GM12878 (cell line): ENCODE results near the gene ABCA4. TPM values are rescaled to one million over a fixed set of nuclear protein-coding genes. Genes with fewer than 3 reads are reported as not detected.

ENCODE experiments used
- ATAC-seq: fragments of 200-7000 bp; cut with Tn5 transposase; 3 replicates; pipeline ENCODE4 v1.9.1; 2020; ENCODE audit warnings: mild to moderate bottlenecking, moderate library complexity
- BruUV-seq: library from RNA; stranded (reverse); fragments of 400-500 nt; replicated peaks from 2 replicates; lab custom pipeline; 2021; lab: Mats Ljungman, UMichigan
- CTCF ChIA-PET: fragments of 300-600 bp; sonication (Branson Sonifier 250); formaldehyde crosslinking; extraction: SDS; loops from one replicate; lab custom pipeline; 2021; ENCODE audit warnings: inconsistent platforms; lab: Yijun Ruan, JAX
- POLR2A ChIA-PET: fragments of 350-600 bp; formaldehyde crosslinking; extraction: SDS; loops from one replicate; lab custom pipeline; 2021; ENCODE audit warnings: inconsistent platforms; lab: Charles Lee
- RAD21 ChIA-PET: fragments of 300-600 bp; sonication (Branson Sonifier 250); formaldehyde crosslinking; loops from one replicate; lab custom pipeline; 2023; ENCODE audit warnings: antibody characterized with exemption; ENCODE audit not compliant: unreplicated experiment; lab: Charles Lee
- SMC1A ChIA-PET: fragments of 300-600 bp; sonication (Branson Sonifier 250); formaldehyde crosslinking; loops from one replicate; lab custom pipeline; 2023; ENCODE audit not compliant: unreplicated experiment, uncharacterized antibody; lab: Charles Lee
- DNase-seq: peaks from one replicate; pipeline ENCODE4 v3.0.0-alpha.2; 2011; ENCODE audit warnings: low read depth, low spot score
- FAIRE-seq: peaks from 3 replicates; lab custom pipeline; 2011; peaks lifted over from hg19 to GRCh38; lab: Jason Lieb, UNC
- H2AFZ ChIP-seq: 2 replicates; pipeline ENCODE4 v1.6.0; 2011; ENCODE audit warnings: low read depth, low read length, control low read depth; ENCODE audit not compliant: control insufficient read depth
- H3K27ac ChIP-seq: 2 replicates; pipeline ENCODE4 v1.5.1; 2011; ENCODE audit warnings: control low read depth; ENCODE audit not compliant: control insufficient read depth, insufficient read depth
- H3K27me3 ChIP-seq, 2 experiments: replicated peaks in 1 of 2; 2 replicates each; pipeline versions ENCODE4 v1.6.0 to v1.6.1; 2011; ENCODE audit warnings: low read length in 1 of 2; ENCODE audit not compliant: control insufficient read depth in 2 of 2, insufficient read depth in 2 of 2
- H3K36me3 ChIP-seq, 2 experiments: 2 replicates each; pipeline ENCODE4 v1.5.1; 2011; ENCODE audit warnings: low read length in 1 of 2; ENCODE audit not compliant: control insufficient read depth in 2 of 2, insufficient read depth in 2 of 2
- H3K4me1 ChIP-seq: 2 replicates; pipeline ENCODE4 v1.6.1; 2011; ENCODE audit warnings: mild to moderate bottlenecking, low read length, moderate library complexity, mixed read lengths; ENCODE audit not compliant: control insufficient read depth, insufficient read depth
- H3K4me2 ChIP-seq: 2 replicates; pipeline ENCODE4 v1.6.0; 2011; ENCODE audit warnings: control low read depth; ENCODE audit not compliant: control insufficient read depth, insufficient read depth
- H3K4me3 ChIP-seq: fragments of 200-600 bp; sonication (generic); 2 replicates; pipeline ENCODE4 v1.5.1; 2016
- H3K79me2 ChIP-seq: 2 replicates; pipeline ENCODE4 v1.6.0; 2011; ENCODE audit warnings: low read length; ENCODE audit not compliant: control insufficient read depth, insufficient read depth
- H3K9ac ChIP-seq: 2 replicates; pipeline ENCODE4 v1.8.0; 2011; ENCODE audit warnings: low read length, control low read depth, mixed read lengths; ENCODE audit not compliant: control insufficient read depth, insufficient read depth
- H3K9me3 ChIP-seq: replicated peaks from 3 replicates; pipeline ENCODE4 v1.5.1; 2011; ENCODE audit warnings: mild to moderate bottlenecking, low read length; ENCODE audit not compliant: control insufficient read depth, insufficient read depth
- H4K20me1 ChIP-seq: 2 replicates; pipeline ENCODE4 v1.6.0; 2011; ENCODE audit not compliant: control insufficient read depth, insufficient read depth
- CEBPB ChIP-seq, 2 experiments: fragments of 150-350 bp in 1 of 2; IDR thresholded peaks; 2 replicates each; pipeline ENCODE4 v1.6.1; 2012 to 2014; ENCODE audit warnings: low read depth in 2 of 2, low read length in 2 of 2, borderline replicate concordance in 1 of 2, inconsistent platforms in 1 of 2
- DPF2 ChIP-seq: fragments of 450-650 bp; IDR thresholded peaks from 2 replicates; pipeline ENCODE4 v1.6.1; 2017; ENCODE audit warnings: mild to moderate bottlenecking
- FOXM1 ChIP-seq: IDR thresholded peaks from 2 replicates; pipeline ENCODE4 v1.6.1; 2012; ENCODE audit warnings: low read depth, mild to moderate bottlenecking, inconsistent platforms, low read length, moderate library complexity
- MXI1 ChIP-seq: fragments of 150-350 bp; IDR thresholded peaks from 2 replicates; pipeline ENCODE4 v1.6.1; 2011; ENCODE audit warnings: low read depth, mild to moderate bottlenecking, inconsistent platforms, low read length, improper control_type of control experiment
- NFYB ChIP-seq: IDR thresholded peaks from 2 replicates; pipeline ENCODE4 v1.6.1; 2011; ENCODE audit warnings: low read depth, mild to moderate bottlenecking, low read length, improper control_type of control experiment, moderate library complexity; ENCODE audit not compliant: insufficient read depth
- NR2F1 ChIP-seq: fragments of 450-650 bp; conservative IDR thresholded peaks from 2 replicates; pipeline ENCODE4 v1.6.1; 2017; ENCODE audit warnings: mild to moderate bottlenecking
- PML ChIP-seq: IDR thresholded peaks from 2 replicates; pipeline ENCODE4 v1.6.1; 2012; ENCODE audit warnings: low read length, inconsistent platforms
- RB1 ChIP-seq: fragments of 450-650 bp; formaldehyde crosslinking; IDR thresholded peaks from 2 replicates; pipeline ENCODE4 v1.6.1; 2017; ENCODE audit warnings: mild to moderate bottlenecking, borderline replicate concordance
- RELA ChIP-seq: fragments of 450-650 bp; IDR thresholded peaks from 2 replicates; pipeline ENCODE4 v1.8.0; 2014; ENCODE audit warnings: borderline replicate concordance; ENCODE audit not compliant: partially characterized antibody
- ZBED1 ChIP-seq: IDR thresholded peaks from 2 replicates; pipeline ENCODE4 v1.6.1; 2016; ENCODE audit warnings: borderline replicate concordance
- in situ Hi-C: fragments of 300-500 bp; cut with MboI; formaldehyde crosslinking; loops from 9 replicates; pipeline ENCODE4 v1.14.3; 2018; ENCODE audit warnings: mixed read lengths
- intact Hi-C: fragments of 100-400 bp; cut with micrococcal nuclease; formaldehyde crosslinking; loops from one replicate; pipeline ENCODE4 v1.14.2; 2022; ENCODE audit not compliant: unreplicated experiment
- polyA plus RNA-seq, 11 experiments: library from polyadenylated mRNA; depleted of rRNA in 4 of 11; unstranded in 6 of 11; stranded (reverse) in 5 of 11; fragments of >200 nt; fragmentation: Nextera tagmentation in 4 of 11; fragmentation: Illumina TruSeq in 1 of 11; extraction: Ambion mirVana in 4 of 11; extraction: Trizol in 1 of 11; gene quantifications; 1 replicate in 1 of 11; 2 replicates in 10 of 11; pipeline versions ENCODE4 v1.2.1 to v1.2.3, GENCODE V29; 2011 to 2016; ENCODE audit warnings: inconsistent platforms in 2 of 11, missing spikeins in 2 of 11, low read depth in 1 of 11
- total RNA-seq, 4 experiments: library from RNA; depleted of rRNA in 3 of 4; stranded (reverse); fragments of >200 nt in 3 of 4; fragmentation: Illumina TruSeq in 1 of 4; extraction: Trizol in 1 of 4; gene quantifications; 2 replicates each; pipeline versions ENCODE4 v1.2.1 to v1.2.3, GENCODE V29; 2013 to 2021
- TF ChIP-seq, protein P1 (sequence below): fragments of 450-650 bp; formaldehyde crosslinking; IDR thresholded peaks from 2 replicates; pipeline ENCODE4 v1.5.0; 2022; ENCODE audit warnings: mild to moderate bottlenecking, missing genetic modification characterization
- TF ChIP-seq, protein P2 (sequence below): fragments of 450-650 bp; IDR thresholded peaks from 2 replicates; pipeline ENCODE4 v1.6.1; 2017; ENCODE audit warnings: borderline replicate concordance
- TF ChIP-seq, protein P3 (sequence below): fragments of 450-650 bp; IDR thresholded peaks from 2 replicates; pipeline ENCODE4 v1.6.1; 2017; ENCODE audit warnings: mild to moderate bottlenecking, moderate library complexity
- TF ChIP-seq, protein P4 (sequence below): fragments of 450-650 bp; IDR thresholded peaks from 2 replicates; pipeline ENCODE4 v1.6.1; 2017; ENCODE audit warnings: mild to moderate bottlenecking

The ABCA4 gene
- total and polyA plus RNA-seq, 10 of the 15 experiments (the other 5 are each of a cell fraction or from before 2014, with no cell fraction given): 0.03 to 0.28 (median 0.11) TPM; not detected in 3

DNA sequence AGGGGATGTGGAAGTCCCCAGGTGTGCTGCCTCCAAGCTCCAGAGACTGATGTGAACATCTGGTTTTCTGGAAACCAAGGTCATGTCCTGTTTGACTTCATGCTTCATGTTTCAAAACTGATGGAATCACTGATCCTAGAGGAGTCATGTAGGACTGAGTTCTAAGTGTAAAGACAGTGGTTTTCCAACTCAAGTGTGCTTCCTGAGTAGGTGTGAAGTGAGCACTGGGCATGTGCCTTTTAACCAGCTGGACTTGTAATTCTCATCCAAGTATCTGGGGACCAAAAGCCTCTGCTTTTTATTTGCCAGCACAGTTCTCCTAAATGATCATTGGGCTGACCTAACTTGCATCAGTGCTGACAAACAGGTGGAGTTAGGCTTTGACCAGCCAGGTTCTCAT is 36.9 kb downstream of the ABCA4 start:
- Histone ChIP-seq H3K27me3 (peaks cover 0 to 5% of the 10 kb centered on the region in 2 experiments; a peak in 3 of 4 replicates), H4K20me1 (no peaks in the 10 kb centered on the region), H3K4me2 (no peak overlapping the region), H3K4me3 (no peak overlapping the region), H3K36me3 (no peaks in the 10 kb centered on the region), H3K9ac (no peak overlapping the region), H2AFZ (no peak overlapping the region), H3K79me2 (no peaks in the 10 kb centered on the region), H3K4me1 (no peaks in the 10 kb centered on the region), H3K9me3 (no peaks in the 10 kb centered on the region), H3K27ac (no peak overlapping the region)
- DNase-seq (no peak), ATAC-seq (no peak), FAIRE-seq (no peak)
- SMC1A ChIA-PET: interaction anchor here (1.1 to 1.7 kb wide), 2 partner anchors 8 to 11 kb away, joined by 3 read pairs; no protein-coding TSS in a partner anchor
- POLR2A ChIA-PET: no interaction called here
- BruUV-seq: no TSS peak
- in situ Hi-C loops (no loop called here), intact Hi-C loops (no loop called here)
- CTCF ChIA-PET: no interaction called here
- RAD21 ChIA-PET: no interaction called here
- TF ChIP-seq DPF2: no peak
- TF ChIP-seq, protein P1, sequence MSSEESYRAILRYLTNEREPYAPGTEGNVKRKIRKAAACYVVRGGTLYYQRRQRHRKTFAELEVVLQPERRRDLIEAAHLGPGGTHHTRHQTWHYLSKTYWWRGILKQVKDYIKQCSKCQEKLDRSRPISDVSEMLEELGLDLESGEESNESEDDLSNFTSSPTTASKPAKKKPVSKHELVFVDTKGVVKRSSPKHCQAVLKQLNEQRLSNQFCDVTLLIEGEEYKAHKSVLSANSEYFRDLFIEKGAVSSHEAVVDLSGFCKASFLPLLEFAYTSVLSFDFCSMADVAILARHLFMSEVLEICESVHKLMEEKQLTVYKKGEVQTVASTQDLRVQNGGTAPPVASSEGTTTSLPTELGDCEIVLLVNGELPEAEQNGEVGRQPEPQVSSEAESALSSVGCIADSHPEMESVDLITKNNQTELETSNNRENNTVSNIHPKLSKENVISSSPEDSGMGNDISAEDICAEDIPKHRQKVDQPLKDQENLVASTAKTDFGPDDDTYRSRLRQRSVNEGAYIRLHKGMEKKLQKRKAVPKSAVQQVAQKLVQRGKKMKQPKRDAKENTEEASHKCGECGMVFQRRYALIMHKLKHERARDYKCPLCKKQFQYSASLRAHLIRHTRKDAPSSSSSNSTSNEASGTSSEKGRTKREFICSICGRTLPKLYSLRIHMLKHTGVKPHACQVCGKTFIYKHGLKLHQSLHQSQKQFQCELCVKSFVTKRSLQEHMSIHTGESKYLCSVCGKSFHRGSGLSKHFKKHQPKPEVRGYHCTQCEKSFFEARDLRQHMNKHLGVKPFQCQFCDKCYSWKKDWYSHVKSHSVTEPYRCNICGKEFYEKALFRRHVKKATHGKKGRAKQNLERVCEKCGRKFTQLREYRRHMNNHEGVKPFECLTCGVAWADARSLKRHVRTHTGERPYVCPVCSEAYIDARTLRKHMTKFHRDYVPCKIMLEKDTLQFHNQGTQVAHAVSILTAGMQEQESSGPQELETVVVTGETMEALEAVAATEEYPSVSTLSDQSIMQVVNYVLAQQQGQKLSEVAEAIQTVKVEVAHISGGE (CRISPR knock-in tag): no peak
- TF ChIP-seq FOXM1: no peak
- TF ChIP-seq, protein P2, sequence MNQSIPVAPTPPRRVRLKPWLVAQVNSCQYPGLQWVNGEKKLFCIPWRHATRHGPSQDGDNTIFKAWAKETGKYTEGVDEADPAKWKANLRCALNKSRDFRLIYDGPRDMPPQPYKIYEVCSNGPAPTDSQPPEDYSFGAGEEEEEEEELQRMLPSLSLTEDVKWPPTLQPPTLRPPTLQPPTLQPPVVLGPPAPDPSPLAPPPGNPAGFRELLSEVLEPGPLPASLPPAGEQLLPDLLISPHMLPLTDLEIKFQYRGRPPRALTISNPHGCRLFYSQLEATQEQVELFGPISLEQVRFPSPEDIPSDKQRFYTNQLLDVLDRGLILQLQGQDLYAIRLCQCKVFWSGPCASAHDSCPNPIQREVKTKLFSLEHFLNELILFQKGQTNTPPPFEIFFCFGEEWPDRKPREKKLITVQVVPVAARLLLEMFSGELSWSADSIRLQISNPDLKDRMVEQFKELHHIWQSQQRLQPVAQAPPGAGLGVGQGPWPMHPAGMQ: no peak
- no peak for TF ChIP-seq PML
- TF ChIP-seq ZBED1: no peak
- no peak for TF ChIP-seq NR2F1
- no peak for TF ChIP-seq RELA
- TF ChIP-seq, protein P3, sequence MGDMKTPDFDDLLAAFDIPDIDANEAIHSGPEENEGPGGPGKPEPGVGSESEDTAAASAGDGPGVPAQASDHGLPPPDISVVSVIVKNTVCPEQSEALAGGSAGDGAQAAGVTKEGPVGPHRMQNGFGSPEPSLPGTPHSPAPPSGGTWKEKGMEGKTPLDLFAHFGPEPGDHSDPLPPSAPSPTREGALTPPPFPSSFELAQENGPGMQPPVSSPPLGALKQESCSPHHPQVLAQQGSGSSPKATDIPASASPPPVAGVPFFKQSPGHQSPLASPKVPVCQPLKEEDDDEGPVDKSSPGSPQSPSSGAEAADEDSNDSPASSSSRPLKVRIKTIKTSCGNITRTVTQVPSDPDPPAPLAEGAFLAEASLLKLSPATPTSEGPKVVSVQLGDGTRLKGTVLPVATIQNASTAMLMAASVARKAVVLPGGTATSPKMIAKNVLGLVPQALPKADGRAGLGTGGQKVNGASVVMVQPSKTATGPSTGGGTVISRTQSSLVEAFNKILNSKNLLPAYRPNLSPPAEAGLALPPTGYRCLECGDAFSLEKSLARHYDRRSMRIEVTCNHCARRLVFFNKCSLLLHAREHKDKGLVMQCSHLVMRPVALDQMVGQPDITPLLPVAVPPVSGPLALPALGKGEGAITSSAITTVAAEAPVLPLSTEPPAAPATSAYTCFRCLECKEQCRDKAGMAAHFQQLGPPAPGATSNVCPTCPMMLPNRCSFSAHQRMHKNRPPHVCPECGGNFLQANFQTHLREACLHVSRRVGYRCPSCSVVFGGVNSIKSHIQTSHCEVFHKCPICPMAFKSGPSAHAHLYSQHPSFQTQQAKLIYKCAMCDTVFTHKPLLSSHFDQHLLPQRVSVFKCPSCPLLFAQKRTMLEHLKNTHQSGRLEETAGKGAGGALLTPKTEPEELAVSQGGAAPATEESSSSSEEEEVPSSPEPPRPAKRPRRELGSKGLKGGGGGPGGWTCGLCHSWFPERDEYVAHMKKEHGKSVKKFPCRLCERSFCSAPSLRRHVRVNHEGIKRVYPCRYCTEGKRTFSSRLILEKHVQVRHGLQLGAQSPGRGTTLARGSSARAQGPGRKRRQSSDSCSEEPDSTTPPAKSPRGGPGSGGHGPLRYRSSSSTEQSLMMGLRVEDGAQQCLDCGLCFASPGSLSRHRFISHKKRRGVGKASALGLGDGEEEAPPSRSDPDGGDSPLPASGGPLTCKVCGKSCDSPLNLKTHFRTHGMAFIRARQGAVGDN: no peak
- TF ChIP-seq MXI1: no peak
- no peak for TF ChIP-seq RB1
- TF ChIP-seq, protein P4, sequence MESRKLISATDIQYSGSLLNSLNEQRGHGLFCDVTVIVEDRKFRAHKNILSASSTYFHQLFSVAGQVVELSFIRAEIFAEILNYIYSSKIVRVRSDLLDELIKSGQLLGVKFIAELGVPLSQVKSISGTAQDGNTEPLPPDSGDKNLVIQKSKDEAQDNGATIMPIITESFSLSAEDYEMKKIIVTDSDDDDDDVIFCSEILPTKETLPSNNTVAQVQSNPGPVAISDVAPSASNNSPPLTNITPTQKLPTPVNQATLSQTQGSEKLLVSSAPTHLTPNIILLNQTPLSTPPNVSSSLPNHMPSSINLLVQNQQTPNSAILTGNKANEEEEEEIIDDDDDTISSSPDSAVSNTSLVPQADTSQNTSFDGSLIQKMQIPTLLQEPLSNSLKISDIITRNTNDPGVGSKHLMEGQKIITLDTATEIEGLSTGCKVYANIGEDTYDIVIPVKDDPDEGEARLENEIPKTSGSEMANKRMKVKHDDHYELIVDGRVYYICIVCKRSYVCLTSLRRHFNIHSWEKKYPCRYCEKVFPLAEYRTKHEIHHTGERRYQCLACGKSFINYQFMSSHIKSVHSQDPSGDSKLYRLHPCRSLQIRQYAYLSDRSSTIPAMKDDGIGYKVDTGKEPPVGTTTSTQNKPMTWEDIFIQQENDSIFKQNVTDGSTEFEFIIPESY: no peak
- TF ChIP-seq NFYB: no peak
- TF ChIP-seq CEBPB (IDR thresholded peaks at IDR 0.05; ENCODE audit: borderline replicate concordance in 1 of 2, low read depth in 2 of 2, low read length in 2 of 2): no peak
